ENCODE results near the gene CARMIL1. TPM values are rescaled to one million over a fixed set of nuclear protein-coding genes. Genes with fewer than 3 reads are reported as not detected.

CARMIL1 gene
- total and polyA plus RNA-seq, 2 of the 8 experiments (the other 6 are each of a cell fraction or from before 2014, with no cell fraction given), result 20.3 to 40.4 TPM

GRCh38 chr6:25630508-25631278 lies 351.5 kb downstream of the CARMIL1 start:
- H3K9me3 ChIP-seq (ENCODE audit: insufficient read depth in 2 of 2, low read depth in 1 of 2, low read length in 1 of 2), result no peaks in the 10 kb centered on the region
- no peak overlapping the region for H3K4me2 ChIP-seq (ENCODE audit: insufficient read depth in 1 of 2, low read depth in 2 of 2, low read length in 2 of 2)
- H3K18ac ChIP-seq (ENCODE audit: extremely low read depth, low read length), result no peak overlapping the region
- no peaks in the 10 kb centered on the region for H3K23me2 ChIP-seq (ENCODE audit: low read depth, low read length)
- H3K4ac ChIP-seq (replicated peaks; ENCODE audit: insufficient read length, low read depth, low read length), result no peak overlapping the region
- no peak overlapping the region for H3K56ac ChIP-seq (replicated peaks; ENCODE audit: insufficient read length, low read depth, low read length)
- DNase-seq (ENCODE audit: low read depth in 1 of 2, low spot score in 2 of 2) (no peak), FAIRE-seq (no peak)
- no peak overlapping the region for H3K9ac ChIP-seq (replicated peaks in 1 of 4; ENCODE audit: extremely low read depth in 1 of 4, low read depth in 3 of 4, low read length in 3 of 4)
- no peak overlapping the region for H4K8ac ChIP-seq (ENCODE audit: extremely low read depth, insufficient read depth, low read length)
- ChIA-PET CTCF (ENCODE audit: partially characterized antibody) (no interaction called here), POLR2A (ENCODE audit: partially characterized antibody) (no interaction called here)
- no peak overlapping the region for H2BK15ac ChIP-seq (ENCODE audit: low read length)
- 0 out of 7 replicates have a peak, but pooled peaks cover 0 to 3% (median 0%) of the 10 kb centered on the region in 4 experiments for H3K27me3 ChIP-seq (replicated peaks in 1 of 4; ENCODE audit: control insufficient read depth in 3 of 4, extremely low read depth in 1 of 4, insufficient read depth in 3 of 4, low read length in 3 of 4)
- 83% methylated on average over 4 of the region's 4 CpGs; no CpG with 5 or more reads in 1 of the 2 experiments for WGBS, 2 experiments (ENCODE audit: extremely low coverage in 1 of 2, insufficient coverage in 1 of 2, insufficient read length in 1 of 2, insufficient replicate concordance in 2 of 2, low coverage in 1 of 2, low lambda C conversion rate in 2 of 2, missing lambda C conversion rate in 1 of 2)
- no peak overlapping the region for H2AFZ ChIP-seq (ENCODE audit: low read length)
- no peak overlapping the region for H4K91ac ChIP-seq (replicated peaks; ENCODE audit: insufficient read length, low read length)
- no peak overlapping the region for H3K23ac ChIP-seq (ENCODE audit: insufficient read length)
- no peak overlapping the region for H2BK12ac ChIP-seq (ENCODE audit: low read depth, low read length)
- peaks cover 0 to 23% (median 6%) of the 10 kb centered on the region in 4 experiments; a peak in 5 of 7 replicates for H3K4me1 ChIP-seq (replicated peaks in 1 of 4; ENCODE audit: control insufficient read depth in 3 of 4, insufficient read depth in 4 of 4, low read length in 3 of 4)
- H2BK120ac ChIP-seq (replicated peaks; ENCODE audit: low read depth, low read length), result no peak overlapping the region
- no peak overlapping the region for H3K14ac ChIP-seq (ENCODE audit: insufficient read length)
- H3K27ac ChIP-seq (ENCODE audit: low read depth, low read length), result no peak overlapping the region
- H2BK20ac ChIP-seq (ENCODE audit: low read length), result no peak overlapping the region
- TF ChIP-seq RFX5 (IDR thresholded peaks at IDR 0.05; ENCODE audit: borderline replicate concordance, low read depth, low read length) (no peak), ZNF274 (IDR thresholded peaks at IDR 0.05; ENCODE audit: borderline replicate concordance, extremely low read depth, low read length) (no peak), HDAC6 (IDR thresholded peaks at IDR 0.05; ENCODE audit: low read depth, low read length) (no peak), BCL11A (IDR thresholded peaks at IDR 0.05; ENCODE audit: low read depth in 2 of 2, low read length in 2 of 2) (no peak), KDM1A (IDR thresholded peaks at IDR 0.05; ENCODE audit: borderline replicate concordance, low read length) (peak; percentile 65; the same call in 1 of the 2 replicates), TCF12 (IDR thresholded peaks at IDR 0.05; ENCODE audit: low read depth, low read length) (no peak)
- no peaks in the 10 kb centered on the region for H3K79me2 ChIP-seq (ENCODE audit: control insufficient read depth in 1 of 2, insufficient read depth in 2 of 2, low read length in 2 of 2)
- H2AK5ac ChIP-seq (ENCODE audit: low read depth, low read length), result no peak overlapping the region
- no peak overlapping the region for H2BK5ac ChIP-seq (ENCODE audit: low read depth, low read length)
- no peak overlapping the region for H3K4me3 ChIP-seq (ENCODE audit: extremely low read depth in 1 of 4, insufficient read depth in 2 of 4, low read depth in 3 of 4, low read length in 4 of 4)
- H3K36me3 ChIP-seq (ENCODE audit: control insufficient read depth in 2 of 4, insufficient read depth in 4 of 4, low read length in 3 of 4), result no peaks in the 10 kb centered on the region
- no peak overlapping the region for H4K5ac ChIP-seq (ENCODE audit: insufficient read length, low read depth, low read length)
- H4K20me1 ChIP-seq (replicated peaks in 1 of 2; ENCODE audit: control insufficient read depth in 1 of 2, insufficient read depth in 2 of 2, low read length in 2 of 2), result no peaks in the 10 kb centered on the region
- no peaks in the 10 kb centered on the region for H3K79me1 ChIP-seq (ENCODE audit: low read depth, low read length)

Measured in H1 (cell line).